T-helper 9 cell (primary cell): ENCODE data around the gene CAPN9.
"Not testable (repeated sequence)": the region's sequence is repeated elsewhere in the genome, so short reads cannot be mapped to it uniquely, and the experiment has no call there.

Source experiments
- DNase-seq: peaks from one replicate; pipeline ENCODE4 v3.0.0-alpha.2; 2020

The CAPN9 gene

GRCh38 chr1:230710543-230710904 is 36.7 kb upstream of the CAPN9 start:
- no peak for DNase-seq

GRCh38 chr1:230711245-230711644 is 35.9 kb upstream of the CAPN9 start:
- DNase-seq: no peak

- DNase-seq: no peak
Measured at GRCh38 chr1:230712470-230712942, 34.7 kb upstream of the CAPN9 start.

GRCh38 chr1:230713138-230713537 is 34.0 kb upstream of the CAPN9 start:
- DNase-seq: no peak

GRCh38 chr1:230713547-230713914 is 33.7 kb upstream of the CAPN9 start:
- DNase-seq: no peak

GRCh38 chr1:230713915-230714764 is 33.0 kb upstream of the CAPN9 start, which contains the start of gene AGT:
Gene AGT, minus strand, starts transcription at chr1:230714122. Its CDS starts 3,299 bp downstream, at chr1:230710823.
- DNase-seq: no peak

- DNase-seq: no peak
Measured at GRCh38 chr1:230715510-230715909, 31.7 kb upstream of the CAPN9 start.

- DNase-seq: not testable (repeated sequence)
Measured at GRCh38 chr1:230716453-230716852, 30.7 kb upstream of the CAPN9 start.

- no peak for DNase-seq
Measured at GRCh38 chr1:230717251-230717650, 29.9 kb upstream of the CAPN9 start.

- not testable (repeated sequence) for DNase-seq
Measured at GRCh38 chr1:230721849-230722522, 25.2 kb upstream of the CAPN9 start.

GRCh38 chr1:230725256-230726012 is 21.8 kb upstream of the CAPN9 start:
- DNase-seq: no peak

- no peak for DNase-seq
Measured at GRCh38 chr1:230728710-230729392, 18.3 kb upstream of the CAPN9 start.

GRCh38 chr1:230730977-230731376 is 16.2 kb upstream of the CAPN9 start:
- no peak for DNase-seq

- no peak for DNase-seq
Measured at GRCh38 chr1:230735447-230735846, 11.7 kb upstream of the CAPN9 start.

GRCh38 chr1:230737622-230738262 is 9.4 kb upstream of the CAPN9 start:
- no peak for DNase-seq

- no peak for DNase-seq
Measured at GRCh38 chr1:230739564-230740290, 7.5 kb upstream of the CAPN9 start.

GRCh38 chr1:230743899-230744298 is 3.3 kb upstream of the CAPN9 start:
- no peak for DNase-seq

- DNase-seq: no peak
Measured at GRCh38 chr1:230744382-230744781, 2.8 kb upstream of the CAPN9 start.

- no peak for DNase-seq
Measured at GRCh38 chr1:230745071-230745470, 2.1 kb upstream of the CAPN9 start.

- no peak for DNase-seq
Measured at GRCh38 chr1:230746617-230747016, 571 bp upstream of the CAPN9 start.
